GM23338 (cell line): ENCODE measurements around the gene FAM53B. TPM values are rescaled to one million over a fixed set of nuclear protein-coding genes. Genes with fewer than 3 reads are reported as not detected.

Source experiments
- ATAC-seq: fragments of 200-7000 bp; cut with Tn5 transposase; 3 replicates; pipeline ENCODE4 v1.9.1; 2020
- DNase-seq: peaks from one replicate; pipeline ENCODE4 v3.0.0-alpha.2; 2015; ENCODE audit warnings: low spot score
- H2AFZ ChIP-seq: fragments of 200-600 bp; sonication (generic); 2 replicates; pipeline ENCODE4 v1.8.0; 2016; ENCODE audit warnings: antibody characterized with exemption, mild to moderate bottlenecking, moderate library complexity
- H3F3A ChIP-seq: fragments of 200-600 bp; sonication (generic); replicated peaks from 2 replicates; pipeline ENCODE4 v1.8.0; 2017; ENCODE audit warnings: antibody characterized with exemption, mixed run types, low read depth
- H3K27ac ChIP-seq: fragments of 200-600 bp; sonication (generic); 2 replicates; pipeline ENCODE4 v1.6.1; 2016; ENCODE audit warnings: low read depth
- H3K27me3 ChIP-seq: fragments of 200-600 bp; sonication (generic); 2 replicates; pipeline ENCODE4 v1.8.0; 2016; ENCODE audit warnings: mild to moderate bottlenecking, mixed run types, moderate library complexity; ENCODE audit not compliant: insufficient read depth
- H3K36me3 ChIP-seq: fragments of 200-600 bp; sonication (generic); 2 replicates; pipeline ENCODE4 v1.8.0; 2016; ENCODE audit warnings: mild to moderate bottlenecking; ENCODE audit not compliant: insufficient read depth
- H3K4me1 ChIP-seq: fragments of 200-600 bp; sonication (generic); 2 replicates; pipeline ENCODE4 v1.8.0; 2016; ENCODE audit warnings: mild to moderate bottlenecking, moderate library complexity; ENCODE audit not compliant: insufficient read depth
- H3K4me2 ChIP-seq: fragments of 200-600 bp; sonication (generic); 2 replicates; pipeline ENCODE4 v1.7.1; 2017; ENCODE audit warnings: mixed run types
- H3K4me3 ChIP-seq: fragments of 200-600 bp; sonication (generic); 2 replicates; pipeline ENCODE4 v1.6.1; 2016; ENCODE audit warnings: mixed run types
- H3K79me2 ChIP-seq: fragments of 200-600 bp; sonication (generic); replicated peaks from 2 replicates; pipeline ENCODE4 v1.8.0; 2017; ENCODE audit warnings: mild to moderate bottlenecking; ENCODE audit not compliant: insufficient read depth
- H3K9me2 ChIP-seq: fragments of 200-600 bp; sonication (generic); 2 replicates; pipeline ENCODE4 v1.8.0; 2017; ENCODE audit not compliant: insufficient read depth
- H4K20me1 ChIP-seq: fragments of 200-600 bp; sonication (generic); replicated peaks from 2 replicates; pipeline ENCODE4 v1.8.0; 2017; ENCODE audit warnings: mild to moderate bottlenecking; ENCODE audit not compliant: insufficient read depth
- H3K27ac Mint-ChIP-seq: 2 replicates; pipeline ENCODE4 v1.8.0; 2020; ENCODE audit warnings: inconsistent platforms, mild to moderate bottlenecking, moderate library complexity, mixed read lengths
- H3K27me3 Mint-ChIP-seq: 3 replicates; pipeline ENCODE4 v1.8.0; 2022; ENCODE audit warnings: low read depth, mild to moderate bottlenecking, moderate library complexity, mixed read lengths, inconsistent platforms; ENCODE audit not compliant: insufficient read depth, poor library complexity
- H3K36me3 Mint-ChIP-seq: 3 replicates; pipeline ENCODE4 v1.8.0; 2021; ENCODE audit warnings: low read depth, mild to moderate bottlenecking, inconsistent platforms, moderate library complexity, mixed read lengths
- H3K4me1 Mint-ChIP-seq: 3 replicates; pipeline ENCODE4 v1.8.0; 2020; ENCODE audit warnings: mild to moderate bottlenecking, inconsistent platforms, mixed read lengths
- H3K4me3 Mint-ChIP-seq: 3 replicates; pipeline ENCODE4 v1.8.0; 2021; ENCODE audit warnings: moderate library complexity, mild to moderate bottlenecking, inconsistent platforms, mixed read lengths
- H3K9me3 Mint-ChIP-seq: 3 replicates; pipeline ENCODE4 v1.8.0; 2020; ENCODE audit warnings: moderate library complexity, mild to moderate bottlenecking, inconsistent platforms, mixed read lengths
- CREB1 ChIP-seq: fragments of 250-450 bp; sonication (Bioruptor Pico); IDR thresholded peaks from 2 replicates; pipeline ENCODE4 v1.5.0; 2020; ENCODE audit warnings: low read depth, mild to moderate bottlenecking, moderate library complexity
- EZH2 ChIP-seq: fragments of 200-600 bp; sonication (generic); IDR thresholded peaks from one replicate; pipeline ENCODE4 v1.8.0; 2017; ENCODE audit warnings: antibody characterized with exemption, mild to moderate bottlenecking, low read depth; ENCODE audit not compliant: unreplicated experiment
- EZH2phosphoT487 ChIP-seq: fragments of 200-600 bp; sonication (generic); IDR thresholded peaks from one replicate; pipeline ENCODE4 v1.8.1; 2018; ENCODE audit warnings: antibody characterized with exemption; ENCODE audit not compliant: unreplicated experiment
- JUNB ChIP-seq: IDR thresholded peaks from one replicate; pipeline ENCODE4 v1.6.1; 2016; ENCODE audit warnings: antibody characterized with exemption; ENCODE audit not compliant: unreplicated experiment
- NANOG ChIP-seq: IDR thresholded peaks from 2 replicates; pipeline ENCODE4 v1.6.1; 2016; ENCODE audit warnings: antibody characterized with exemption, borderline replicate concordance
- POLR2AphosphoS5 ChIP-seq: IDR thresholded peaks from 2 replicates; pipeline ENCODE4 v1.6.1; 2016; ENCODE audit warnings: antibody characterized with exemption, low read depth
- STAT1 ChIP-seq: IDR thresholded peaks from one replicate; pipeline ENCODE4 v1.6.1; 2016; ENCODE audit warnings: antibody characterized with exemption; ENCODE audit not compliant: unreplicated experiment
- ZNF114 ChIP-seq: fragments of 250-450 bp; sonication (Bioruptor Pico); IDR thresholded peaks from 2 replicates; pipeline ENCODE4 v1.5.0; 2020; ENCODE audit warnings: mild to moderate bottlenecking, moderate library complexity
- ZNF331 ChIP-seq: fragments of 250-450 bp; sonication (Bioruptor Pico); IDR thresholded peaks from 2 replicates; pipeline ENCODE4 v1.5.0; 2020; ENCODE audit warnings: low read depth, mild to moderate bottlenecking, moderate library complexity
- polyA plus RNA-seq: library from polyadenylated mRNA; unstranded; fragments of >200 nt; fragmentation: Nextera tagmentation; extraction: Ambion mirVana; gene quantifications from 2 replicates; pipeline ENCODE4 v1.2.1, GENCODE V29; 2016
- total RNA-seq: library from RNA; depleted of rRNA; stranded (reverse); fragments of >200 nt; shearing (Covaris generic); gene quantifications from 2 replicates; pipeline ENCODE4 v1.2.3, GENCODE V29; 2014
- TF ChIP-seq, protein P1 (sequence below): IDR thresholded peaks from 2 replicates; pipeline ENCODE4 v1.6.1; 2016; ENCODE audit warnings: antibody characterized with exemption
- TF ChIP-seq, protein P2 (sequence below), 2 experiments: fragments of 200-600 bp in 1 of 2; sonication (generic) in 1 of 2; conservative IDR thresholded peaks; 2 replicates each; pipeline versions ENCODE4 v1.5.1 to v1.6.1; 2016 to 2017; ENCODE audit warnings: antibody characterized with exemption in 2 of 2, low read depth in 2 of 2, mild to moderate bottlenecking in 2 of 2, moderate library complexity in 1 of 2
- TF ChIP-seq, protein P3 (sequence below): IDR thresholded peaks from one replicate; pipeline ENCODE4 v1.6.1; 2018; ENCODE audit warnings: antibody characterized with exemption; ENCODE audit not compliant: unreplicated experiment

Gene FAM53B
- total and polyA plus RNA-seq, 2 experiments from 2014 or later = 3.0 to 20.3 TPM

GRCh38 chr10:124640056-124640455, 104.1 kb downstream of the FAM53B start:
- Mint-ChIP-seq H3K36me3 (no peaks in the 10 kb centered on the region; the same call in 2 of the 3 replicates), H3K4me1 (peaks cover 6% of the 10 kb centered on the region), H3K27me3 (peaks cover 3% of the 10 kb centered on the region), H3K4me3 (no peak overlapping the region), H3K9me3 (no peaks in the 10 kb centered on the region), H3K27ac (no peak overlapping the region)
- no peaks in the 10 kb centered on the region for H4K20me1 ChIP-seq
- TF ChIP-seq, protein P1, sequence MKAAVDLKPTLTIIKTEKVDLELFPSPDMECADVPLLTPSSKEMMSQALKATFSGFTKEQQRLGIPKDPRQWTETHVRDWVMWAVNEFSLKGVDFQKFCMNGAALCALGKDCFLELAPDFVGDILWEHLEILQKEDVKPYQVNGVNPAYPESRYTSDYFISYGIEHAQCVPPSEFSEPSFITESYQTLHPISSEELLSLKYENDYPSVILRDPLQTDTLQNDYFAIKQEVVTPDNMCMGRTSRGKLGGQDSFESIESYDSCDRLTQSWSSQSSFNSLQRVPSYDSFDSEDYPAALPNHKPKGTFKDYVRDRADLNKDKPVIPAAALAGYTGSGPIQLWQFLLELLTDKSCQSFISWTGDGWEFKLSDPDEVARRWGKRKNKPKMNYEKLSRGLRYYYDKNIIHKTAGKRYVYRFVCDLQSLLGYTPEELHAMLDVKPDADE = no peak
- no peak for TF ChIP-seq ZNF331 (CRISPR knock-in tag)
- TF ChIP-seq EZH2 = no peak
- no peak for TF ChIP-seq STAT1
- TF ChIP-seq, protein P2, sequence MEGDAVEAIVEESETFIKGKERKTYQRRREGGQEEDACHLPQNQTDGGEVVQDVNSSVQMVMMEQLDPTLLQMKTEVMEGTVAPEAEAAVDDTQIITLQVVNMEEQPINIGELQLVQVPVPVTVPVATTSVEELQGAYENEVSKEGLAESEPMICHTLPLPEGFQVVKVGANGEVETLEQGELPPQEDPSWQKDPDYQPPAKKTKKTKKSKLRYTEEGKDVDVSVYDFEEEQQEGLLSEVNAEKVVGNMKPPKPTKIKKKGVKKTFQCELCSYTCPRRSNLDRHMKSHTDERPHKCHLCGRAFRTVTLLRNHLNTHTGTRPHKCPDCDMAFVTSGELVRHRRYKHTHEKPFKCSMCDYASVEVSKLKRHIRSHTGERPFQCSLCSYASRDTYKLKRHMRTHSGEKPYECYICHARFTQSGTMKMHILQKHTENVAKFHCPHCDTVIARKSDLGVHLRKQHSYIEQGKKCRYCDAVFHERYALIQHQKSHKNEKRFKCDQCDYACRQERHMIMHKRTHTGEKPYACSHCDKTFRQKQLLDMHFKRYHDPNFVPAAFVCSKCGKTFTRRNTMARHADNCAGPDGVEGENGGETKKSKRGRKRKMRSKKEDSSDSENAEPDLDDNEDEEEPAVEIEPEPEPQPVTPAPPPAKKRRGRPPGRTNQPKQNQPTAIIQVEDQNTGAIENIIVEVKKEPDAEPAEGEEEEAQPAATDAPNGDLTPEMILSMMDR (conservative IDR thresholded peaks at IDR 0.05; ENCODE audit: low read depth in 2 of 2) = no peak
- no peak for TF ChIP-seq JUNB
- TF ChIP-seq, protein P3, sequence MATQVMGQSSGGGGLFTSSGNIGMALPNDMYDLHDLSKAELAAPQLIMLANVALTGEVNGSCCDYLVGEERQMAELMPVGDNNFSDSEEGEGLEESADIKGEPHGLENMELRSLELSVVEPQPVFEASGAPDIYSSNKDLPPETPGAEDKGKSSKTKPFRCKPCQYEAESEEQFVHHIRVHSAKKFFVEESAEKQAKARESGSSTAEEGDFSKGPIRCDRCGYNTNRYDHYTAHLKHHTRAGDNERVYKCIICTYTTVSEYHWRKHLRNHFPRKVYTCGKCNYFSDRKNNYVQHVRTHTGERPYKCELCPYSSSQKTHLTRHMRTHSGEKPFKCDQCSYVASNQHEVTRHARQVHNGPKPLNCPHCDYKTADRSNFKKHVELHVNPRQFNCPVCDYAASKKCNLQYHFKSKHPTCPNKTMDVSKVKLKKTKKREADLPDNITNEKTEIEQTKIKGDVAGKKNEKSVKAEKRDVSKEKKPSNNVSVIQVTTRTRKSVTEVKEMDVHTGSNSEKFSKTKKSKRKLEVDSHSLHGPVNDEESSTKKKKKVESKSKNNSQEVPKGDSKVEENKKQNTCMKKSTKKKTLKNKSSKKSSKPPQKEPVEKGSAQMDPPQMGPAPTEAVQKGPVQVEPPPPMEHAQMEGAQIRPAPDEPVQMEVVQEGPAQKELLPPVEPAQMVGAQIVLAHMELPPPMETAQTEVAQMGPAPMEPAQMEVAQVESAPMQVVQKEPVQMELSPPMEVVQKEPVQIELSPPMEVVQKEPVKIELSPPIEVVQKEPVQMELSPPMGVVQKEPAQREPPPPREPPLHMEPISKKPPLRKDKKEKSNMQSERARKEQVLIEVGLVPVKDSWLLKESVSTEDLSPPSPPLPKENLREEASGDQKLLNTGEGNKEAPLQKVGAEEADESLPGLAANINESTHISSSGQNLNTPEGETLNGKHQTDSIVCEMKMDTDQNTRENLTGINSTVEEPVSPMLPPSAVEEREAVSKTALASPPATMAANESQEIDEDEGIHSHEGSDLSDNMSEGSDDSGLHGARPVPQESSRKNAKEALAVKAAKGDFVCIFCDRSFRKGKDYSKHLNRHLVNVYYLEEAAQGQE = no peak
- TF ChIP-seq CREB1 (CRISPR knock-in tag) = no peak
- TF ChIP-seq EZH2phosphoT487 = no peak
- H3K27ac ChIP-seq = no peak overlapping the region
- no peaks in the 10 kb centered on the region for H3K36me3 ChIP-seq
- H3F3A ChIP-seq = no peaks in the 10 kb centered on the region
- DNase-seq (no peak), ATAC-seq (no peak)
- no peaks in the 10 kb centered on the region for H3K27me3 ChIP-seq
- H3K9me2 ChIP-seq = no peaks in the 10 kb centered on the region
- no peaks in the 10 kb centered on the region for H3K79me2 ChIP-seq
- H3K4me3 ChIP-seq = no peak overlapping the region
- H2AFZ ChIP-seq = no peak overlapping the region
- H3K4me1 ChIP-seq = no peaks in the 10 kb centered on the region
- no peak overlapping the region for H3K4me2 ChIP-seq

DNA sequence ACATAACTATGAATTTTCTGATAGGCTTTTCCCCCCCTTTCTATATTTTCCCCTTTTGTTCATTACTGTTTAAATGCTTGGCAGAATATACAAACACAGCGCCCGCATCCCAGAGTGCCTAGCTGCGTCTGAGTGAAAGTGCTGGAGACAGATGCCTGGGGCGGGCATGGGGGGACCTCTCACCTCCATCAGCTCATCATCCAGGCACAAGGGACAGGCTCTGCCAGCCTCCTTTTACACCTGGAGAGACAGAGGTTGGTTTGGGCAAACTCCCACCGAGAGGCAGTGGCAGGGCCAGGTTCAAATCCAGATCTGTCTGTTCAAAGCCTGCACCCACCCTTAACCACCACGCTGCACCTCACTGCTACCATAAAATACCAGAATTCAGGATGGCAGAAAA, 104.5 kb downstream of the FAM53B start:
- peaks cover 3% of the 10 kb centered on the region for H3K27me3 Mint-ChIP-seq
- no peaks in the 10 kb centered on the region for H3K79me2 ChIP-seq
- H3K4me3 ChIP-seq = no peak overlapping the region
- no peaks in the 10 kb centered on the region for H3K9me2 ChIP-seq
- H3K4me1 ChIP-seq = no peaks in the 10 kb centered on the region
- no peaks in the 10 kb centered on the region for H3K27me3 ChIP-seq
- no peaks in the 10 kb centered on the region; the same call in 2 of the 3 replicates for H3K9me3 Mint-ChIP-seq
- H3K4me3 Mint-ChIP-seq = no peak overlapping the region
- no peak for ATAC-seq
- no peaks in the 10 kb centered on the region for H4K20me1 ChIP-seq
- H2AFZ ChIP-seq = no peak overlapping the region
- no peaks in the 10 kb centered on the region for H3K36me3 ChIP-seq
- H3K4me1 Mint-ChIP-seq = peaks cover 5% of the 10 kb centered on the region
- no peak overlapping the region for H3K27ac ChIP-seq
- H3K4me2 ChIP-seq = no peak overlapping the region
- H3K27ac Mint-ChIP-seq = no peak overlapping the region
- peaks cover under 1% of the 10 kb centered on the region; the same call in 1 of the 3 replicates for H3K36me3 Mint-ChIP-seq
- no peak for DNase-seq
- H3F3A ChIP-seq = no peaks in the 10 kb centered on the region
- no peak for TF ChIP-seq ZNF114 (CRISPR knock-in tag)
- TF ChIP-seq EZH2phosphoT487 = no peak
- TF ChIP-seq NANOG = no peak
- TF ChIP-seq POLR2AphosphoS5 = no peak
- TF ChIP-seq JUNB = no peak
- TF ChIP-seq, protein P1 = no peak
- TF ChIP-seq CREB1 (CRISPR knock-in tag) = no peak
- TF ChIP-seq STAT1 = no peak
- TF ChIP-seq, protein P2 (conservative IDR thresholded peaks at IDR 0.05; ENCODE audit: low read depth in 2 of 2) = no peak
